ENCODE results near the gene TBL3. TPM values are rescaled to one million over a fixed set of nuclear protein-coding genes. Genes with fewer than 3 reads are reported as not detected.
A peak's percentile ranks its signal among the peaks of the same experiment; 100 is the strongest.

Gene TBL3
- total RNA-seq, 1 donor = 22.7 TPM

DNA sequence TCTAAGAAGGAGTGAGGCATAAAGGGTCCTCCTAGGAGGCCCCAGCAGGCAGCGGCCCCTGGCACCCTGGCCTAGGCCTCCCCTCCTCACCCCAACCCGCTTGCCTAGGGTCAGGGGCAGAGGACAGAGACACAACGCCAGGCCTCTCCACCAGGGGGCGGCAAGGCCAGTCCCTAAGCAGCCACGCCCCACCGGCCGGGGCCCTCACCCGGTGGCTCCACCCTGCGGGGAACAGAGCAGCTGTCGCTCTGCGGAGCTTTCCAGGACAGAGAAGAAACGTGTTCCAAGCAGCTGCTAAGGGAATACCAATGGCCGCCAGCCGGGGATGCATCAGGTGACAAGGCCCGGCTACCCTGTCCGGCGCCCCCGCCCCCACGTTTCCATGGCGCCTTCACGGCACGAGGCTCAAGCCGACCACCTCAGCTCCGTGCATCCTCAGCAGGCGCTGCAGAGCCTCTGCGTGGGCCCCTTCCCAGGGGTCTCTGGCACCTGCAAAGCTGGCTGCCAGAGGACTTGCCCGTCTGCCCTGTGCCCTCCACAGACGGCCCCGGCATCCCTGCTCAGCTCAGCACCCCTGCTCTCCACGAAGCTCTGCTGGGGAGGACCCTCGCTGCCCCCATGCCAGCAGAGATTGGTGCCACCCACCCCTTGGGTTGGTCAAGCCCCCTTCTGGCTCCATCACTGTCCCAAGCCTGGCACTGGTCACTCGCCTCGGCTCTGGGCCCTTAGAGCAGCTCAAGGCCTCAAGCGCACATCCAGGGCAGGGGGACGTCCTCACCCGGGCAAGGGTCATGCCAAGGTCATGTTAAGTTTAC lies 32.2 kb downstream of the TBL3 start:
- peak overlapping the region; percentile 13 for H3K4me3 ChIP-seq (ENCODE audit: low read depth, low read length)
- peak; percentile 94 for TF ChIP-seq CTCF (IDR thresholded peaks at IDR 0.05; ENCODE audit: insufficient read depth, low read length)
- DNase-seq (ENCODE audit: low read depth) = peak; percentile 71

DNA sequence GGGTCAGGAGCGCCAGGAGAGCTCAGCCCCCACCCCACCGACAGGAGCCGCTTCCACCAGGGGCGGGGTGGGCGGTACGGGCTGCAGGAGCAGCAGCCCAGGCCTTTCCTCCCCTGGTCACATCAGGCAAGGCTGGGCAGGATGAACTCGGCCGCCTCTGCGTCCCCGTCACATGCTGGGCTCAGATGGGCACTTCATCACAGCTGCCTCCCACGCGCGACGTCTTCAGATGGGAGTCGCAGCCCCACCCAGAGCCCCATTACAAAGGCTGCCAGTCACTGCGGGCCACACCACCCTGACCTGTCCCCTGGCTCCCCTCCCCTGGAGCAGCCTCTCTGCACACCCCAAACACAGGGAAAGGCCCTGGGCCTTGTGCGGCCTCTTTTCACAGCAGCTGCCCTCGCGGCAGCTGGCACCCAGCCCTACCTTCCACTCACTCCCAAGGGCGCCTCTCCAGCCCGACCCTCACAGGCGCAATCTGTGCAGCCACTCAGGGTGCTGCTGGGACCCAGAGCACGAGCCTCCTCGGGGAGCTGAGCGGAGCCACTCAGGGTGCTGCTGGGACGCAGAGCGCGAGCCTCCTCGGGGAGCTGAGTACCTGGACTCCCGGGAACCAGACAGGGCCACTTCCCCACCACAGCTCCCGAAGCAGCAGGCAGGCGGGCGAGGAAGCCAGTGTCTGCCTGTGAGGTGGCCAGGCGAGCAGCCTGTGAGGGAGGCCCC lies 33.1 kb downstream of the TBL3 start:
- TF ChIP-seq CTCF (IDR thresholded peaks at IDR 0.05; ENCODE audit: insufficient read depth, low read length) = no peak
- no peak overlapping the region for H3K4me3 ChIP-seq (ENCODE audit: low read depth, low read length)
- DNase-seq (ENCODE audit: low read depth) = no peak

DNA sequence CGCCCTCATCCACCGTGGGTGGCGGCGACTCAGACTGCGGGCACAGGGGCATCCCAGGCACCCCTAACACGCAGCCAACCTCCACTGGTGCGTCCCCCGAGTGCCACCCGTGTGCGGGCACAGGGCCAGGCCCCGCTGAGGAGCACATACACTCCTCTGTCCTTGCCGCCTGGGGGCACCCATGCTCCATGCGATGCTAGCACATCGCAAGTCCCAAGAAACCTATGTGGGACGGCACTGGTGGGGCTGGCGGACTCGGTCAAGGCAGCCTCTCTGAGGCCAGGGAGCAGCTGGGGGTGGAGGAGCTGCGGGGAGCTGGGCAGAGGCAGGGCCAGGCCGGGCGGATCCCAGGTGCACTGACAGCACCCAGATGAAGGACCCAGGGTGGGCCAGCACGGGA lies 33.8 kb downstream of the TBL3 start:
- no peak overlapping the region for H3K4me3 ChIP-seq (ENCODE audit: low read depth, low read length)
- no peak for DNase-seq (ENCODE audit: low read depth)
- no peak for TF ChIP-seq CTCF (IDR thresholded peaks at IDR 0.05; ENCODE audit: insufficient read depth, low read length)

DNA sequence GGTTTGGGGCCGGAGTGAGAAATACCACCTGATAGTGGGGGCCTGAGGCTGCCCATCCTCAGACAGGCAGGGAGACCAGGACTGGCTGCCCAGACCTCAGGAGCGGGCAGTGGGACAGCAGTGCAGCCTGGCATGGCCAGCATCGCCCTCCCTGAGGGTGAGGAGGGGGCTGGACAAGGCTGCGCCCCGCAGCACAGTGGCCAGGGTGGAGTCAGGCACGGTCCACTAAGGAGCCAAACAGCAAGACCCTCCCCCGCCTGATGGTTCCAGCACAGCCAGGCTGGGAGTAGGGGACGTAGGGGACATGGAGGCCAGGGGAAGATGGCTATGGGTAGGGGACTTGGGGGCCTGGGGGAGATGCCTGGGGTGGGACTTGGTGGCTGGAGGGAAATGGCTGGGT lies 34.5 kb downstream of the TBL3 start:
- no peak for TF ChIP-seq CTCF (IDR thresholded peaks at IDR 0.05; ENCODE audit: insufficient read depth, low read length)
- no peak overlapping the region for H3K4me3 ChIP-seq (ENCODE audit: low read depth, low read length)
- no peak for DNase-seq (ENCODE audit: low read depth)

GRCh38 chr16:2007081-2007836 lies 35.4 kb downstream of the TBL3 start:
- H3K4me3 ChIP-seq (ENCODE audit: low read depth, low read length) = peak overlapping the region; percentile 81
- no peak for DNase-seq (ENCODE audit: low read depth)
- no peak for TF ChIP-seq CTCF (IDR thresholded peaks at IDR 0.05; ENCODE audit: insufficient read depth, low read length)

DNA sequence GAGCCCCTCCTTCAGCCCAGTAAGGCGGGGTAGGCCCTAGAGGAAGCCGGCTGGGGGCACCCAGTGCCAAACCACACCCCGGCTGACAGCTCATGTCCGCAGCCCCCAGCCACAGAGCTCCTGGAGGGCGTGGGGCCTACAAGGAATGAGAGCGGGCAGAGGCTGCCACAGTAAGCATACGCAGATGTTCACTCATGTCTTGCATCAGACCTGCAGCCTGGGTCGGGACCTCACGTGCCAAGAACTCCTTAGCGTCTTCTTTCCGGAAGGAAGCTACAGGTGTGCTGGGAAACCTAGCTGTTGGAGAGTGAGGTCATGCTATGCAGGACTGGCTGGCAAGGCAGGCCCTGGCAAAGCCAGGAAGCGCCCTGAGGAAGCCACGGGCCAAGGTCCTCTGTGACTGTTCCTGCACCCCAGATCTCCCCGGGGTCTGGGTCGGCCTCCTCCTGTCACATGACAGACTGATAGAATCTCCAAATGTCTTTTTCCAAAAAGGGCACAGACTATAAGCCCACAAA lies 36.2 kb downstream of the TBL3 start:
- H3K4me3 ChIP-seq (ENCODE audit: low read depth, low read length) = peak overlapping the region; percentile 81
- DNase-seq (ENCODE audit: low read depth) = peak; percentile 80
- no peak for TF ChIP-seq CTCF (IDR thresholded peaks at IDR 0.05; ENCODE audit: insufficient read depth, low read length)
